HepG2 (cell line): ENCODE results near the gene SLC22A31. TPM values are rescaled to one million over a fixed set of nuclear protein-coding genes. Genes with fewer than 3 reads are reported as not detected.
A peak's percentile ranks its signal among the peaks of the same experiment; 100 is the strongest.

Experiments used
- KMT2A ChIP-seq: sonication (generic); formaldehyde crosslinking; IDR thresholded peaks from 2 replicates; pipeline ENCODE4 v1.4.0; 2020; ENCODE audit warnings: missing genetic modification reagents
- MATR3 ChIP-seq: sonication (generic); formaldehyde crosslinking; IDR thresholded peaks from 2 replicates; pipeline ENCODE4 v1.4.0; 2020; ENCODE audit warnings: missing genetic modification reagents
- MYNN ChIP-seq: sonication (generic); formaldehyde crosslinking; IDR thresholded peaks from 2 replicates; pipeline ENCODE4 v1.4.0; 2020; ENCODE audit warnings: mild to moderate bottlenecking, low read depth, missing genetic modification reagents
- NR2F1 ChIP-seq, 2 experiments: fragments of 450-650 bp in 1 of 2; formaldehyde crosslinking in 1 of 2; IDR thresholded peaks; 2 replicates each; pipeline versions ENCODE4 v1.5.0 to v1.6.1; 2016 to 2020; ENCODE audit warnings: mild to moderate bottlenecking in 1 of 2, missing compliant biosample characterization in 1 of 2, missing genetic modification reagents in 1 of 2, moderate library complexity in 1 of 2
- NR3C1 ChIP-seq: sonication (generic); formaldehyde crosslinking; IDR thresholded peaks from 2 replicates; pipeline ENCODE4 v1.4.0; 2020; ENCODE audit warnings: missing genetic modification reagents
- SP140L ChIP-seq: sonication (generic); formaldehyde crosslinking; IDR thresholded peaks from 2 replicates; pipeline ENCODE4 v1.4.0; 2020; ENCODE audit warnings: missing genetic modification reagents, borderline replicate concordance
- ZFY ChIP-seq: sonication (generic); formaldehyde crosslinking; IDR thresholded peaks from 2 replicates; pipeline ENCODE4 v1.4.0; 2020; ENCODE audit warnings: missing genetic modification reagents
- ZNF282 ChIP-seq: fragments of 450-650 bp; IDR thresholded peaks from 2 replicates; pipeline ENCODE4 v1.6.1; 2018; ENCODE audit not compliant: partially characterized antibody
- ZNF292 ChIP-seq: sonication (generic); formaldehyde crosslinking; IDR thresholded peaks from 2 replicates; pipeline ENCODE4 v1.8.1; 2022; ENCODE audit warnings: mild to moderate bottlenecking, low read depth, missing genetic modification reagents, borderline replicate concordance
- ZNF343 ChIP-seq: sonication (generic); formaldehyde crosslinking; IDR thresholded peaks from 2 replicates; pipeline ENCODE4 v1.4.0; 2020; ENCODE audit warnings: mild to moderate bottlenecking, missing genetic modification reagents
- ZNF441 ChIP-seq: sonication (generic); formaldehyde crosslinking; IDR thresholded peaks from 2 replicates; pipeline ENCODE4 v1.7.0; 2021; ENCODE audit warnings: missing genetic modification reagents, borderline replicate concordance
- polyA plus RNA-seq, 8 experiments: library from polyadenylated mRNA; depleted of rRNA in 3 of 8; stranded (reverse) in 7 of 8; unstranded in 1 of 8; fragments of >200 nt; fragmentation: Illumina TruSeq in 4 of 8; extraction: Trizol in 4 of 8; gene quantifications; 2 replicates each; pipeline versions ENCODE4 v1.2.1 to v1.2.3, GENCODE V29; 2011 to 2016; ENCODE audit warnings: low read depth in 4 of 8, missing spikeins in 1 of 8, mixed read lengths in 1 of 8; ENCODE audit not compliant: insufficient read depth in 1 of 8
- total RNA-seq, 5 experiments: library from RNA; depleted of rRNA; stranded (reverse); fragments of >200 nt; fragmentation: Illumina TruSeq; extraction: Trizol; gene quantifications; 2 replicates each; pipeline ENCODE4 v1.2.3, GENCODE V29; 2016; ENCODE audit warnings: low read depth in 1 of 5
- TF ChIP-seq, protein P1 (sequence below): sonication (generic); formaldehyde crosslinking; IDR thresholded peaks from 2 replicates; pipeline ENCODE4 v1.5.1; 2020; ENCODE audit warnings: missing genetic modification reagents, mild to moderate bottlenecking, borderline replicate concordance
- TF ChIP-seq, protein P2 (sequence below): sonication (generic); formaldehyde crosslinking; IDR thresholded peaks from 2 replicates; pipeline ENCODE4 v1.4.0; 2020; ENCODE audit warnings: missing genetic modification reagents, mild to moderate bottlenecking, borderline replicate concordance
- TF ChIP-seq, protein P3 (sequence below): sonication (generic); formaldehyde crosslinking; IDR thresholded peaks from 2 replicates; pipeline ENCODE4 v1.8.1; 2023; ENCODE audit warnings: mild to moderate bottlenecking, missing genetic modification reagents
- TF ChIP-seq, protein P4 (sequence below): IDR thresholded peaks from 2 replicates; pipeline ENCODE4 v1.4.0; 2020; ENCODE audit warnings: mild to moderate bottlenecking, missing genetic modification reagents
- TF ChIP-seq, protein P5 (sequence below): sonication (generic); formaldehyde crosslinking; IDR thresholded peaks from 2 replicates; pipeline ENCODE4 v1.4.0; 2020; ENCODE audit warnings: missing genetic modification reagents, mild to moderate bottlenecking, borderline replicate concordance

Gene SLC22A31
- total and polyA plus RNA-seq, 2 of the 13 experiments (the other 11 are each of a cell fraction or from before 2014, with no cell fraction given) = 67.3 to 83.3 TPM

DNA sequence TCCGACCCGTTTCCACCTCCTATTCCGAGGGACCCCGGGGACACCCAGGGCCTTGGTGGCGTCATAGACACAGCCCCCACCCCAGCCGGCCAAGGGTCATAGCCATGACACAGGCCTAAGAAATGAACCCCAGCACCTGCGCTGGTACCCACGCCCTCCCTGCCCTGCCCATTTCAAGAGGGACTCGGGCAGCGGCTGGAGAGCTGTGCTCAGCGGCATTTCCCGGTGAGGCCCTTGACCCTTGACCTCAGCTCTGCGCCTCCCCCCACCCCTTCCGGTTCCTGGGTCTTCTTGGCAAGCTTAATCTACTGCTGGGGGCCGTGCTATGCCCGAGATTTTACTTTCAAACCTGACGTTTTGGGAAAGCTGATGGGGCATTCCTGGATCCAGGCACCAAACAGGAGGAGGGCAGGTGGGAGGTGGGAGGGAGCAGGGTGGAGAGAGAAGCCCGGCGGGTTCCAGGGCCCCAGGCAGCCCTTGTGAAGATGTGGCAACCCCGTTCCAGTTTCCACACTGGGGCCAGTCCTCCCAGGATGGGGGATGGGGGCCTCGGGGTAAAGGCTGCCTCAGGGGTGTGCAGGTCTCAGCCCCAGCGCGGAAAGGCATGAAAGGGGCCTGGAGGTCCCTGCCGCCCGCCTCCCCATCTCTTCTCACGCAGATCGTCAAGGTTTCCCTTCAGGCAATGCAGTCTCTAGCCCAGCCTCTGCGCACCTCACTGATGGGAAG, at the start of gene SLC22A31 (continued):
- no peak for TF ChIP-seq MYNN (CRISPR knock-in tag)
- TF ChIP-seq NR3C1 (CRISPR knock-in tag) = no peak
- peak; percentile 2; the same call in 1 of the 2 replicates for TF ChIP-seq KMT2A (CRISPR knock-in tag)
- peak; percentile 34 for TF ChIP-seq ZFY
- TF ChIP-seq, protein P1, sequence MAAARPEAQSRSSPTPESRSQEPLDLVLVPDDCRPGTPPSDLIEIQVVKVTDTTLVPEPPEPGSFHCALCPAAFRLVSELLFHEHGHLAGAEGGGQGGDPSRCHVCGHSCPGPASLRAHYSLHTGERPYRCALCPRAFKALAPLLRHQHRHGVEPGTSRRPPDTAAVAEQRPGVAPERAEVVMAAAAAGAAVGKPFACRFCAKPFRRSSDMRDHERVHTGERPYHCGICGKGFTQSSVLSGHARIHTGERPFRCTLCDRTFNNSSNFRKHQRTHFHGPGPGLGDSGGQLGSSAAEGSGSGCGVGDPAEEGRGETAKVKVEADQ (CRISPR knock-in tag) = no peak
- no peak for TF ChIP-seq ZNF282
- TF ChIP-seq, protein P2, sequence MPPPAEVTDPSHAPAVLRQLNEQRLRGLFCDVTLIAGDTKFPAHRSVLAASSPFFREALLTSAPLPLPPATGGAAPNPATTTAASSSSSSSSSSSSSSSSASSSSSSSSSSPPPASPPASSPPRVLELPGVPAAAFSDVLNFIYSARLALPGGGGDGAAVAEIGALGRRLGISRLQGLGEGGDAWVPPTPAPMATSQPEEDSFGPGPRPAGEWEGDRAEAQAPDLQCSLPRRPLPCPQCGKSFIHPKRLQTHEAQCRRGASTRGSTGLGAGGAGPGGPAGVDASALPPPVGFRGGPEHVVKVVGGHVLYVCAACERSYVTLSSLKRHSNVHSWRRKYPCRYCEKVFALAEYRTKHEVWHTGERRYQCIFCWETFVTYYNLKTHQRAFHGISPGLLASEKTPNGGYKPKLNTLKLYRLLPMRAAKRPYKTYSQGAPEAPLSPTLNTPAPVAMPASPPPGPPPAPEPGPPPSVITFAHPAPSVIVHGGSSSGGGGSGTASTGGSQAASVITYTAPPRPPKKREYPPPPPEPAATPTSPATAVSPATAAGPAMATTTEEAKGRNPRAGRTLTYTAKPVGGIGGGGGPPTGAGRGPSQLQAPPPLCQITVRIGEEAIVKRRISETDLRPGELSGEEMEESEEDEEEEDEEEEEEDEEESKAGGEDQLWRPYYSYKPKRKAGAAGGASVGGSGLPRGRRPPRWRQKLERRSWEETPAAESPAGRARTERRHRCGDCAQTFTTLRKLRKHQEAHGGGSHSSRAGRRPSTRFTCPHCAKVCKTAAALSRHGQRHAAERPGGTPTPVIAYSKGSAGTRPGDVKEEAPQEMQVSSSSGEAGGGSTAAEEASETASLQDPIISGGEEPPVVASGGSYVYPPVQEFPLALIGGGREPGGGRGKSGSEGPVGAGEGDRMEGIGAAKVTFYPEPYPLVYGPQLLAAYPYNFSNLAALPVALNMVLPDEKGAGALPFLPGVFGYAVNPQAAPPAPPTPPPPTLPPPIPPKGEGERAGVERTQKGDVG = no peak
- peak; percentile 69; the same call in 1 of the 2 replicates for TF ChIP-seq SP140L (CRISPR knock-in tag)
- TF ChIP-seq, protein P3, sequence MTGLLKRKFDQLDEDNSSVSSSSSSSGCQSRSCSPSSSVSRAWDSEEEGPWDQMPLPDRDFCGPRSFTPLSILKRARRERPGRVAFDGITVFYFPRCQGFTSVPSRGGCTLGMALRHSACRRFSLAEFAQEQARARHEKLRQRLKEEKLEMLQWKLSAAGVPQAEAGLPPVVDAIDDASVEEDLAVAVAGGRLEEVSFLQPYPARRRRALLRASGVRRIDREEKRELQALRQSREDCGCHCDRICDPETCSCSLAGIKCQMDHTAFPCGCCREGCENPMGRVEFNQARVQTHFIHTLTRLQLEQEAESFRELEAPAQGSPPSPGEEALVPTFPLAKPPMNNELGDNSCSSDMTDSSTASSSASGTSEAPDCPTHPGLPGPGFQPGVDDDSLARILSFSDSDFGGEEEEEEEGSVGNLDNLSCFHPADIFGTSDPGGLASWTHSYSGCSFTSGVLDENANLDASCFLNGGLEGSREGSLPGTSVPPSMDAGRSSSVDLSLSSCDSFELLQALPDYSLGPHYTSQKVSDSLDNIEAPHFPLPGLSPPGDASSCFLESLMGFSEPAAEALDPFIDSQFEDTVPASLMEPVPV (CRISPR knock-in tag) = peak; percentile 72; the same call in 1 of the 2 replicates
- TF ChIP-seq, protein P4, sequence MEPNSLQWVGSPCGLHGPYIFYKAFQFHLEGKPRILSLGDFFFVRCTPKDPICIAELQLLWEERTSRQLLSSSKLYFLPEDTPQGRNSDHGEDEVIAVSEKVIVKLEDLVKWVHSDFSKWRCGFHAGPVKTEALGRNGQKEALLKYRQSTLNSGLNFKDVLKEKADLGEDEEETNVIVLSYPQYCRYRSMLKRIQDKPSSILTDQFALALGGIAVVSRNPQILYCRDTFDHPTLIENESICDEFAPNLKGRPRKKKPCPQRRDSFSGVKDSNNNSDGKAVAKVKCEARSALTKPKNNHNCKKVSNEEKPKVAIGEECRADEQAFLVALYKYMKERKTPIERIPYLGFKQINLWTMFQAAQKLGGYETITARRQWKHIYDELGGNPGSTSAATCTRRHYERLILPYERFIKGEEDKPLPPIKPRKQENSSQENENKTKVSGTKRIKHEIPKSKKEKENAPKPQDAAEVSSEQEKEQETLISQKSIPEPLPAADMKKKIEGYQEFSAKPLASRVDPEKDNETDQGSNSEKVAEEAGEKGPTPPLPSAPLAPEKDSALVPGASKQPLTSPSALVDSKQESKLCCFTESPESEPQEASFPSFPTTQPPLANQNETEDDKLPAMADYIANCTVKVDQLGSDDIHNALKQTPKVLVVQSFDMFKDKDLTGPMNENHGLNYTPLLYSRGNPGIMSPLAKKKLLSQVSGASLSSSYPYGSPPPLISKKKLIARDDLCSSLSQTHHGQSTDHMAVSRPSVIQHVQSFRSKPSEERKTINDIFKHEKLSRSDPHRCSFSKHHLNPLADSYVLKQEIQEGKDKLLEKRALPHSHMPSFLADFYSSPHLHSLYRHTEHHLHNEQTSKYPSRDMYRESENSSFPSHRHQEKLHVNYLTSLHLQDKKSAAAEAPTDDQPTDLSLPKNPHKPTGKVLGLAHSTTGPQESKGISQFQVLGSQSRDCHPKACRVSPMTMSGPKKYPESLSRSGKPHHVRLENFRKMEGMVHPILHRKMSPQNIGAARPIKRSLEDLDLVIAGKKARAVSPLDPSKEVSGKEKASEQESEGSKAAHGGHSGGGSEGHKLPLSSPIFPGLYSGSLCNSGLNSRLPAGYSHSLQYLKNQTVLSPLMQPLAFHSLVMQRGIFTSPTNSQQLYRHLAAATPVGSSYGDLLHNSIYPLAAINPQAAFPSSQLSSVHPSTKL (CRISPR knock-in tag) = 0 out of 2 replicates have a peak, but pooled peaks have one; percentile 27
- peak; percentile 81 for TF ChIP-seq ZNF292 (CRISPR knock-in tag)
- TF ChIP-seq, protein P5, sequence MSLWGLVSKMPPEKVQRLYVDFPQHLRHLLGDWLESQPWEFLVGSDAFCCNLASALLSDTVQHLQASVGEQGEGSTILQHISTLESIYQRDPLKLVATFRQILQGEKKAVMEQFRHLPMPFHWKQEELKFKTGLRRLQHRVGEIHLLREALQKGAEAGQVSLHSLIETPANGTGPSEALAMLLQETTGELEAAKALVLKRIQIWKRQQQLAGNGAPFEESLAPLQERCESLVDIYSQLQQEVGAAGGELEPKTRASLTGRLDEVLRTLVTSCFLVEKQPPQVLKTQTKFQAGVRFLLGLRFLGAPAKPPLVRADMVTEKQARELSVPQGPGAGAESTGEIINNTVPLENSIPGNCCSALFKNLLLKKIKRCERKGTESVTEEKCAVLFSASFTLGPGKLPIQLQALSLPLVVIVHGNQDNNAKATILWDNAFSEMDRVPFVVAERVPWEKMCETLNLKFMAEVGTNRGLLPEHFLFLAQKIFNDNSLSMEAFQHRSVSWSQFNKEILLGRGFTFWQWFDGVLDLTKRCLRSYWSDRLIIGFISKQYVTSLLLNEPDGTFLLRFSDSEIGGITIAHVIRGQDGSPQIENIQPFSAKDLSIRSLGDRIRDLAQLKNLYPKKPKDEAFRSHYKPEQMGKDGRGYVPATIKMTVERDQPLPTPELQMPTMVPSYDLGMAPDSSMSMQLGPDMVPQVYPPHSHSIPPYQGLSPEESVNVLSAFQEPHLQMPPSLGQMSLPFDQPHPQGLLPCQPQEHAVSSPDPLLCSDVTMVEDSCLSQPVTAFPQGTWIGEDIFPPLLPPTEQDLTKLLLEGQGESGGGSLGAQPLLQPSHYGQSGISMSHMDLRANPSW = no peak
- TF ChIP-seq ZNF343 (CRISPR knock-in tag) = no peak; the same call in 1 of the 2 replicates
- no peak for TF ChIP-seq ZNF441
- no peak for TF ChIP-seq MATR3 (CRISPR knock-in tag)
- TF ChIP-seq NR2F1 (CRISPR knock-in tag; IDR thresholded peaks at IDR 0.05) = peak; percentile 93 to 97
